Measurements from ENCODE around the gene FAM98C.
A peak's percentile ranks its signal among the peaks of the same experiment; 100 is the strongest.

FAM98C gene

GRCh38 chr19:38429055-38429810, 26.3 kb downstream of the FAM98C start:
- DNase-seq: no peak

- DNase-seq: no peak
Measured at GRCh38 chr19:38429811-38430156, 26.9 kb downstream of the FAM98C start.

GRCh38 chr19:38430931-38431330, 28.0 kb downstream of the FAM98C start:
- no peak for DNase-seq

GRCh38 chr19:38433268-38433733, 30.4 kb downstream of the FAM98C start, which contains the start of gene RYR1:
Gene RYR1 (plus strand): TSS chr19:38433691. CDS start chr19:38433830, 139 bp downstream.
- peak; percentile 37 for DNase-seq

- DNase-seq: no peak
Measured at GRCh38 chr19:38434549-38435051, 31.7 kb downstream of the FAM98C start.

GRCh38 chr19:38437295-38437694, 34.4 kb downstream of the FAM98C start:
- DNase-seq: no peak

GRCh38 chr19:38437917-38438316, 35.0 kb downstream of the FAM98C start:
- no peak for DNase-seq

- no peak for DNase-seq
Measured at GRCh38 chr19:38440592-38440991, 37.7 kb downstream of the FAM98C start.

GRCh38 chr19:38441657-38442348, 38.9 kb downstream of the FAM98C start:
- no peak for DNase-seq

GRCh38 chr19:38442736-38443135, 39.8 kb downstream of the FAM98C start:
- no peak for DNase-seq

- DNase-seq: no peak
Measured at GRCh38 chr19:38443458-38443999, 40.6 kb downstream of the FAM98C start.

GRCh38 chr19:38444026-38444425, 41.1 kb downstream of the FAM98C start:
- no peak for DNase-seq

GRCh38 chr19:38445362-38445761, 42.5 kb downstream of the FAM98C start:
- DNase-seq: no peak

- DNase-seq: no peak
Measured at GRCh38 chr19:38448225-38448624, 45.3 kb downstream of the FAM98C start.

GRCh38 chr19:38449518-38449917, 46.6 kb downstream of the FAM98C start:
- DNase-seq: no peak

- DNase-seq: no peak
Measured at GRCh38 chr19:38451036-38451435, 48.1 kb downstream of the FAM98C start.

GRCh38 chr19:38451629-38452028, 48.7 kb downstream of the FAM98C start:
- no peak for DNase-seq

- no peak for DNase-seq
Measured at GRCh38 chr19:38452430-38453366, 49.8 kb downstream of the FAM98C start.

GRCh38 chr19:38453596-38453995, 50.7 kb downstream of the FAM98C start:
- no peak for DNase-seq

GRCh38 chr19:38455031-38455430, 52.1 kb downstream of the FAM98C start:
- no peak for DNase-seq

- no peak for DNase-seq
Measured at GRCh38 chr19:38457202-38457601, 54.3 kb downstream of the FAM98C start.

- DNase-seq: no peak
Measured at GRCh38 chr19:38457690-38458405, 55.0 kb downstream of the FAM98C start.
